H9 (cell line): ENCODE measurements around the gene TTC7B. TPM values are rescaled to one million over a fixed set of nuclear protein-coding genes. Genes with fewer than 3 reads are reported as not detected.

ENCODE experiments used
- DNase-seq: peaks from one replicate; pipeline ENCODE4 v3.0.0-alpha.2; 2017
- H2AFZ ChIP-seq: one replicate; pipeline ENCODE4 v1.6.1; 2013; ENCODE audit warnings: mild to moderate bottlenecking, low read length, control low read depth, moderate library complexity
- H2AK5ac ChIP-seq: 2 replicates; pipeline ENCODE4 v1.6.1; 2013; ENCODE audit warnings: low read length, control low read depth, mixed read lengths; ENCODE audit not compliant: insufficient read length
- H2BK120ac ChIP-seq: one replicate; pipeline ENCODE4 v1.6.1; 2013; ENCODE audit warnings: low read depth, mild to moderate bottlenecking, low read length, control low read depth, inconsistent platforms; ENCODE audit not compliant: poor library complexity, severe bottlenecking
- H2BK12ac ChIP-seq: 2 replicates; pipeline ENCODE4 v1.6.1; 2013; ENCODE audit warnings: low read length, control low read depth, mixed read lengths, low read depth; ENCODE audit not compliant: insufficient read length
- H2BK15ac ChIP-seq: 2 replicates; pipeline ENCODE4 v1.6.1; 2013; ENCODE audit warnings: low read depth, low read length, control low read depth
- H2BK20ac ChIP-seq: one replicate; pipeline ENCODE4 v1.6.1; 2013; ENCODE audit warnings: low read depth, mild to moderate bottlenecking, low read length, control low read depth, inconsistent platforms; ENCODE audit not compliant: poor library complexity, severe bottlenecking
- H2BK5ac ChIP-seq: 2 replicates; pipeline ENCODE4 v1.6.1; 2013; ENCODE audit warnings: low read length, control low read depth, mixed read lengths; ENCODE audit not compliant: insufficient read length
- H3K14ac ChIP-seq: 2 replicates; pipeline ENCODE4 v1.6.1; 2013; ENCODE audit warnings: low read length, control low read depth; ENCODE audit not compliant: insufficient read depth
- H3K18ac ChIP-seq: 2 replicates; pipeline ENCODE4 v1.6.1; 2013; ENCODE audit warnings: low read depth, mild to moderate bottlenecking, mixed read lengths, low read length, control low read depth; ENCODE audit not compliant: insufficient read length
- H3K23ac ChIP-seq: 2 replicates; pipeline ENCODE4 v1.6.1; 2013; ENCODE audit warnings: low read length, control low read depth, mixed read lengths, low read depth; ENCODE audit not compliant: insufficient read length
- H3K23me2 ChIP-seq: 2 replicates; pipeline ENCODE4 v1.6.1; 2013; ENCODE audit warnings: low read depth, mild to moderate bottlenecking, mixed read lengths, low read length, control low read depth; ENCODE audit not compliant: insufficient read length, poor library complexity, severe bottlenecking
- H3K27ac ChIP-seq: 2 replicates; pipeline ENCODE4 v1.5.1; 2013; ENCODE audit warnings: low read length, control low read depth, mixed read lengths, low read depth; ENCODE audit not compliant: insufficient read length
- H3K27me3 ChIP-seq: 2 replicates; pipeline ENCODE4 v1.6.1; 2013; ENCODE audit warnings: low read length, control low read depth, inconsistent platforms; ENCODE audit not compliant: insufficient read depth
- H3K4ac ChIP-seq: 2 replicates; pipeline ENCODE4 v1.6.1; 2013; ENCODE audit warnings: low read depth, mild to moderate bottlenecking, control low read depth, inconsistent platforms, low read length, moderate library complexity
- H3K4me1 ChIP-seq: 2 replicates; pipeline ENCODE4 v1.6.1; 2013; ENCODE audit warnings: low read length, control low read depth, inconsistent platforms; ENCODE audit not compliant: insufficient read depth
- H3K4me2 ChIP-seq: 2 replicates; pipeline ENCODE4 v1.6.1; 2013; ENCODE audit warnings: low read length, control low read depth, mixed read lengths; ENCODE audit not compliant: insufficient read length, insufficient read depth
- H3K56ac ChIP-seq: 2 replicates; pipeline ENCODE4 v1.6.1; 2013; ENCODE audit warnings: low read depth, mild to moderate bottlenecking, mixed read lengths, low read length, control low read depth; ENCODE audit not compliant: insufficient read length
- H3K79me1 ChIP-seq: 2 replicates; pipeline ENCODE4 v1.6.1; 2013; ENCODE audit warnings: low read depth, mild to moderate bottlenecking, moderate library complexity, low read length, control low read depth, inconsistent platforms; ENCODE audit not compliant: insufficient read depth, poor library complexity, severe bottlenecking
- H3K79me2 ChIP-seq: 2 replicates; pipeline ENCODE4 v1.6.1; 2013; ENCODE audit warnings: low read length, control low read depth, inconsistent platforms; ENCODE audit not compliant: insufficient read depth
- H3K9ac ChIP-seq: 2 replicates; pipeline ENCODE4 v1.6.1; 2013; ENCODE audit warnings: low read length, control low read depth, mixed read lengths; ENCODE audit not compliant: insufficient read length; ENCODE audit errors: extremely low read depth
- H3K9me3 ChIP-seq: one replicate; pipeline ENCODE4 v1.6.1; 2013; ENCODE audit warnings: low read depth, low read length, inconsistent platforms; ENCODE audit not compliant: control insufficient read depth
- H3T11ph ChIP-seq: one replicate; pipeline ENCODE4 v1.6.1; 2013; ENCODE audit warnings: mild to moderate bottlenecking, low read length, control low read depth, inconsistent platforms
- H4K20me1 ChIP-seq: one replicate; pipeline ENCODE4 v1.6.1; 2013; ENCODE audit not compliant: control insufficient read depth, insufficient read length, insufficient read depth
- H4K5ac ChIP-seq: 2 replicates; pipeline ENCODE4 v1.6.1; 2013; ENCODE audit warnings: low read depth, mild to moderate bottlenecking, mixed read lengths, low read length, control low read depth; ENCODE audit not compliant: insufficient read length
- H4K8ac ChIP-seq: replicated peaks from 2 replicates; pipeline ENCODE4 v1.6.1; 2013; ENCODE audit warnings: low read length, control low read depth, mixed read lengths, low read depth; ENCODE audit not compliant: insufficient read length
- H4K91ac ChIP-seq: 2 replicates; pipeline ENCODE4 v1.6.1; 2013; ENCODE audit warnings: low read depth, mild to moderate bottlenecking, moderate library complexity, mixed read lengths, low read length, control low read depth; ENCODE audit not compliant: insufficient read length
- H3K27ac Mint-ChIP-seq, 3 experiments: 2 replicates in 2 of 3; 3 replicates in 1 of 3; pipeline ENCODE4 v1.8.0; 2020 to 2021; ENCODE audit warnings: mixed read lengths in 3 of 3, mild to moderate bottlenecking in 1 of 3, moderate library complexity in 1 of 3
- H3K27me3 Mint-ChIP-seq: 2 replicates; pipeline ENCODE4 v1.8.0; 2021; ENCODE audit warnings: low read depth, mild to moderate bottlenecking, moderate library complexity, mixed read lengths
- H3K36me3 Mint-ChIP-seq, 3 experiments: 2 replicates in 2 of 3; 3 replicates in 1 of 3; pipeline ENCODE4 v1.8.0; 2020 to 2021; ENCODE audit warnings: low read depth in 3 of 3, mixed read lengths in 3 of 3; ENCODE audit not compliant: insufficient read depth in 1 of 3
- H3K4me1 Mint-ChIP-seq, 2 experiments: 2 replicates each; pipeline ENCODE4 v1.8.0; 2020; ENCODE audit warnings: mixed read lengths in 2 of 2
- H3K4me3 Mint-ChIP-seq, 2 experiments: 2 replicates in 1 of 2; 3 replicates in 1 of 2; pipeline ENCODE4 v1.8.0; 2020 to 2021; ENCODE audit warnings: mild to moderate bottlenecking in 2 of 2, mixed read lengths in 2 of 2, moderate library complexity in 1 of 2
- H3K9me3 Mint-ChIP-seq, 2 experiments: 2 replicates in 1 of 2; 3 replicates in 1 of 2; pipeline ENCODE4 v1.8.0; 2020; ENCODE audit warnings: mild to moderate bottlenecking in 2 of 2, mixed read lengths in 2 of 2, moderate library complexity in 1 of 2
- CTCF ChIP-seq: fragments of 200-600 bp; sonication (generic); conservative IDR thresholded peaks from 3 replicates; pipeline ENCODE4 v1.8.0; 2021; ENCODE audit warnings: antibody characterized with exemption, mild to moderate bottlenecking
- WGBS: extraction: QIAGEN DNeasy Blood & Tissue Kit; methylation state at CpG from one replicate; pipeline ENCODE4 v1.1.7; 2013; ENCODE audit warnings: missing lambda C conversion rate, low lambda C conversion rate, mixed read lengths; ENCODE audit not compliant: insufficient read length; ENCODE audit errors: extremely low coverage; 5-methylcytosine and 5-hydroxymethylcytosine counted together
- total RNA-seq: library from RNA; stranded (reverse); gene quantifications from 2 replicates; pipeline ENCODE4 v1.2.1, GENCODE V29; 2021

TTC7B gene
- total RNA-seq, 1 experiment from 2014 or later, result 33.7 TPM

DNA sequence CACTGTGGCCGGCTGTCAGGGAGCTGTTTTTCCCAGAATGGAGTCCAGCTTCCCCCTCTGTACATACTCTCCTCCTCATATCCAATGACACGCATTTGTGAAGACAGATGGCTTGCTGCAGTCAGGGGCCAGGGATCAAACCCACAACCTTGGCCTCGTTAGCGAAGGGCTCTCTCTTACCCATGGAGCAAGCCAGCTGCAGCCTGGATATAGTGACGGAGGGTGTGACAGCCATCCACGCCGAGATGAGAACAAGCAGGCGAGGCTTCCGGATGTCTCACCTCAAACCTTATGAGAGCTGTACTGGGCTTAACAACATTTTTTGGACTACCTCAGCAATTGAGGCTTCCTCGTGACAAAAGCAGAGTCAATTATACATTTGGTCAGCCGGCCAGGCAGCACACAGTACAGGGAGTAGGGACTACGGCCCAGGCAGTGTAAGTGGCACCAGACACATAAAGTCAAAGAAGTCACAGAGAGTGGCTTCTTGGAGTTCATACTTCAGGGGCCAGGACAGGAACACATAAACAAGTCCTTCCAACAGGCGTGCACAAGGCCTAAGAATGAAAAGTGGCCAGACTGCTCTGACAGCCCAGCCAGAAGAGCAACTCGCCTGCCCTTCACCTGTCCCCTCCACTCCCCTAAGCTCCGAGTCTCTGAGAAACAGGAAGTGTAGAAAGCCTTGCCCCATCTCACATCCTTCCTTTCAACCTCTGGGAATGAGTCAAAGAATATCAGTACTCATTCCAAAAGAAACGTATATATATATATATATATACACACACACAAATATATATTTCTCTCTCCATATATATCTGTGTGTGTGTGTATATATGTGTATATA lies 115.1 kb downstream of the TTC7B start:
- Histone ChIP-seq H3K23ac (no peak overlapping the region), H4K5ac (no peak overlapping the region), H3K9me3 (no peaks in the 10 kb centered on the region), H3K4ac (no peak overlapping the region), H3K23me2 (no peaks in the 10 kb centered on the region), H3K79me2 (no peaks in the 10 kb centered on the region), H3K27ac (no peak overlapping the region), H4K20me1 (no peaks in the 10 kb centered on the region), H3K4me2 (no peak overlapping the region), H3K27me3 (no peaks in the 10 kb centered on the region), H3K9ac (no peak overlapping the region), H4K8ac (no peak overlapping the region), H2BK15ac (no peak overlapping the region), H3K56ac (no peak overlapping the region), H3K4me1 (no peaks in the 10 kb centered on the region), H2AK5ac (no peak overlapping the region), H2AFZ (no peak overlapping the region), H2BK120ac (no peak overlapping the region), H4K91ac (no peak overlapping the region), H3K18ac (no peak overlapping the region), H3K14ac (no peak overlapping the region; the same call in 1 of the 2 replicates), H2BK20ac (no peak overlapping the region), H3T11ph (no peak overlapping the region), H2BK12ac (no peak overlapping the region), H2BK5ac (no peak overlapping the region), H3K79me1 (no peaks in the 10 kb centered on the region)
- Mint-ChIP-seq H3K4me3 (no peak overlapping the region), H3K27ac (peak overlapping the region in 1 of 3 experiments; percentile 25; a peak in 1 of 7 replicates), H3K4me1 (peaks cover 5 to 15% of the 10 kb centered on the region in 2 experiments), H3K9me3 (no peaks in the 10 kb centered on the region), H3K36me3 (no peaks in the 10 kb centered on the region), H3K27me3 (no peaks in the 10 kb centered on the region)
- no peak for DNase-seq
- WGBS, result no CpG with 5 or more reads among the region's 16 CpGs
- no peak for TF ChIP-seq CTCF
